GM21723 (cell line): ENCODE measurements around the gene SMAP2.

Experiments used
- ATAC-seq: cut with Tn5 transposase; IDR thresholded peaks from one replicate; pipeline ENCODE4 v1.9.1; 2021; ENCODE audit warnings: mild to moderate bottlenecking, moderate library complexity; ENCODE audit not compliant: unreplicated experiment

The SMAP2 gene

DNA sequence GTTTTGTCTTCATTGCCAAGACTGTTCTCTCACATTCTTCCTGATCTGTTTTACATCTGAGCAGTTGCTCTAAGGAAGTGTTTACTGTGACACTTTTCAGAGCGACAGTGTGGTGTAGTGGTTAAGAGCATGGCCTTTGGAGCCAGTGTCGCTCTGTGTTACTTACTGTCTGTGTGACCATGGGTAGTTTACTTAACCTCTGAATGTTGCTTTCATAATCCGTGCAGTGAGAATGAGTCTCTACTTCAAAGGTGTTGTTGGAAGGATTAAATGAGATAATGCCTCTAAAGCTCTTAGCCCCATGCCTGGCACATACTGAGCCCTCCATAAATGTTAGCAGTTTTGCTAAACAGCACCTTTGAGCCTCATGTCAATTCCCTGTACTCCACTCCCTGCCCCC, 40.8 kb downstream of the SMAP2 start:
- ATAC-seq: no peak

DNA sequence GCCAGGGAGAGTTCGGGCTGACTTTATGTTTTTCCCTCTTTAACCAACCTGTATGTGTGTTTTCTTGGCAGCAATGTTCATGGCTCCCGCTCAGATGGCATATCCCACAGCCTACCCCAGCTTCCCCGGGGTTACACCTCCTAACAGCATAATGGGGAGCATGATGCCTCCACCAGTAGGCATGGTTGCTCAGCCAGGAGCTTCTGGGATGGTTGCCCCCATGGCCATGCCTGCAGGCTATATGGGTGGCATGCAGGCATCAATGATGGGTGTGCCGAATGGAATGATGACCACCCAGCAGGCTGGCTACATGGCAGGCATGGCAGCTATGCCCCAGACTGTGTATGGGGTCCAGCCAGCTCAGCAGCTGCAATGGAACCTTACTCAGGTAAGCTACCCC, 43.2 kb downstream of the SMAP2 start:
- no peak for ATAC-seq

- ATAC-seq: no peak
Measured at GRCh38 chr1:40421431-40422384, 48.2 kb downstream of the SMAP2 start.

- ATAC-seq: no peak
Measured at GRCh38 chr1:40422630-40423263, 49.2 kb downstream of the SMAP2 start.

- ATAC-seq: no peak
Measured at GRCh38 chr1:40423264-40423642, 49.7 kb downstream of the SMAP2 start.

- ATAC-seq: no peak
Measured at GRCh38 chr1:40423951-40424618, 50.6 kb downstream of the SMAP2 start.

DNA sequence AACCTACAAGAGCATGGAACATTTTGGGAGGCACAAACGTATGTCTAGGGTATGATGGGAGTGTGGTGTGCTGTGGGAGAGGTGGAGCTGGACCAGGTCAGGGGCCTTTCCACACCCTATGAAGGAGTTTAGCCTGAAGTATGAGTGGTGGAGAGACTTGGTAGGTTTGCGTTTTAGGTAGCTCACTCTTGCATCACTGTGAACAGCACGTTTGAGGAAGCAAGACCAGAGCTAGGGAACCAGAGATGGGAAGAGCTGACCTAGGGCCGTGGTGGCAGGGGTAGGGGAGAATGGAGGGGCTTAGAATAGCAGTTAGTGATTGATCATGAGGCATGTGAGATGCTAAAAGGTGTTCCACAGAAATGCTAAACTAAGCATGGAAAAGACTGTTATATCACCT, 51.7 kb downstream of the SMAP2 start:
- ATAC-seq: no peak

DNA sequence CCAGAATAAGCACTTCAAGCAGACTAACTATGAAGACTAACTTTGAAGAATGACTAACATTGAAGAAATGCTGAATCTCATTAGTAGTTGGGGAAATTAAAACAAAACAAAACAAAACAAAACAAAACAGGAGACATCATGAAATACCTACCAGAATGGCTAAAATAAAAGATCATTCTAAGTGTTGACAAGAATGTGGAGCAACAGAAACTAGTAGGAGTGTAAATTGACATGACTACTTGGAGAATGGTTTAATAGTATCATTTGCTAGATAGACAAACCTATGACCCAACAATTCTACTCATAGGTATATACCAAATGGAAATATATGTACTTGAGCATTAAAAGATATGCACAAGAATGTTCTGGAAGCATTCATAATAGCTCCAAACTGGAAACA, 57.9 kb downstream of the SMAP2 start:
- no peak for ATAC-seq

GRCh38 chr1:40432644-40433390, 59.3 kb downstream of the SMAP2 start:
- ATAC-seq: no peak

- ATAC-seq: no peak
Measured at GRCh38 chr1:40435471-40435870, 61.9 kb downstream of the SMAP2 start.

DNA sequence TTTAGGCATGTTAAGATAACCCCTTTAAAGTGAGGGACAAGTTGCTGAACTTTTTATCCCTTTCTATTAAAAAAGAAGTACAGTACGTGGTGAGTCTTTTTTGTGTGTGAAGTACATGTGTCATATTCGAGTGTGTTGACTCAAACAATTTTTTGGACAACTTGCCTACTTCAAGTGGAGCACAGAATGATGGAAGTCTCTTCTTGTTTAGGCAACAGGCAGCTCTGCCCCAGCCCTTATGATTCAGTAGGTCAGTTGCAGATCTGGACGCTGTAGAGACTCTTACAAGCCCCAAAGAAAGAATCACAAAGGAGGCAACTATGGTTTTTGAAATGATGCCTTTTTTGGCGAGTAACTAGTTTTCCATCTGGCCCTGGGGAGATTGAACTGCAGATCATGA, 62.3 kb downstream of the SMAP2 start:
- no peak for ATAC-seq

DNA sequence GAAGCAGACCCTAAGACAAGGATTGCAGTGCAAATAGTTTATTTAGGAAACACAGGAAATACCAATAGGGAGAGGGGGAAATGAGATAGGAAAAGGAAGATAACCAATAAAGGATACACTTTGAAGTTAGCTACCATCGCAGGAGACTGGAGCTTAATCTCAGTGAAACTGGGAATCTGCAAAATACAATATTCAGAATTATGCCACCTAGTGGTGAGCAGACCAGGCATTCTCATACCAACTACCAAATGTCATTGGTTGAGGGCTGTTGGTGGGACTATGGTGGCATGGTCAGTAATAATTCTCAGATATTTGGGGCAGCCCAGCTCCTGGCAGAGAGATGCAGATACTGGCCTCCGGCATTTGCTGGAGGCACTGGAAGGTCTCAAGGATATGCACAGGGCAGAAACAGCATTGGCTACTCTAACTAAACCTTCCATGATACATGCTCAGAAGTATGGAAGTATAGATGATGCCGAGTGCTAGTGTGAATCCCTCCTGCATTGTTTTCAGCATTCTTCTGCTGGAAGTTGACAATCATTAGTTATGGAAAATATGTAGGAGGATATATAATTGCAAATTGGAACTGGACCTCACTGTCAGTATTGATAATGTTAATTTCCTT, 65.0 kb downstream of the SMAP2 start:
- ATAC-seq: no peak

DNA sequence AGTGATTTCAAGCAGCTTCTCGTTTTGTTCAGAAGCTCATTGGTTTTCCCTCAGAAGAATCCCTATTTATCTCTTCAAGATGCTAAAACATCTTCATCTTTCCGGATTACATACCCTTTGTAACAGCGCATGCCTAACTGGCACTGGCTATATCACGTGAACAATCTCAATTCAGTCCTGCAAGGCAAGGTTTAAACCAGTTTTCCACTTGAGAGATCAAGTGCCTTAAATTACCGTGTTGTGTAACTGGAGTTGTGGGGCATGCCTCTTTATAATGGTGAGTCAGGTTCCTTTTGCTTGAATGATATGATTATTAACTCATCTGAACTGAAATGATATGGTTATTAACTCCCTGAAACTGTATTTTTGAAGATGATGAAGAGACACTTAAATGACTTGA, 65.7 kb downstream of the SMAP2 start:
- no peak for ATAC-seq

DNA sequence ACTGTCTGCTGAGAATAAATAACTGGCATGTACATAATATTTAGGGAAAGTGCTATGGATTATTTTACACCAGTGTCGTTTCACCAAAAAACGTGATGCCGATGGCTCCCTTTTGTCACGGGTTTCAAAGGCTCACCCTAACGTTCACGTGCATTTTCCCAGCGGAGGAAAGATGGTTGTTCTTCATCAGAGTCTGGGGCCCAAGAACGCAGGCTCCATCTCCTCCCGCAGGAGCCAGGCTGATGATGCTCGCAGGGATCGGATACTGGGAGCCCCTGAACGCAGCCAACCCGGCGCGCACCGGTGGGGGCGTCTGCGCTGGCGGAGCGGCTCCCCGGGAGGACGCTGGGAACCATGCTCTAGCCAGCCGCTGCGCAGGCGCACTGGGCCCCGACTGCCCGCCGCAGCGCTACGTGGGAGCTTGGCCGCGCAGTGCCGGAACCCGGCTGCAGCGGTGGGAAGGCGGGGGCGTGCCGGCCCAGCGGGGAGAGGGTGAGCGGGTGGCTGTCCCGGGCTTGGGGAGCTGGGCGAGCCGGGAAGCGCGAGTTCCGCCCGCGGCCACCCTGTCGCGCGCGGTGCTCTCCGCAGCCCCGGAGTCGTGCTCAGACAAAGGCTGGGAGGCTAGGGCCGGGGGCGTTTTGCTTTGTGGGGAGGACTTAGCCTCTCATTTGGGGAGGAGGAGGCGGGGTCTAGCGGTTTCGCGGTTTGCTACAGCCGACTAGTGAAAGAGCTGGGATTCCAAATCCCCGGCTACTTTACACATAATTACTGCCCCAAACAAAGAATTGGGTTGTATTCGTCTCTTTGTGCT, 76.4 kb downstream of the SMAP2 start, which contains the start of gene ZFP69B:
ZFP69B (plus strand) TSS at position 793 of the 811 bp plus-strand sequence. CDS start 486 bp downstream, outside the sequence.
- ATAC-seq: peak; percentile 76

- peak; percentile 42 for ATAC-seq
Measured at GRCh38 chr1:40450495-40451237, 77.1 kb downstream of the SMAP2 start.

DNA sequence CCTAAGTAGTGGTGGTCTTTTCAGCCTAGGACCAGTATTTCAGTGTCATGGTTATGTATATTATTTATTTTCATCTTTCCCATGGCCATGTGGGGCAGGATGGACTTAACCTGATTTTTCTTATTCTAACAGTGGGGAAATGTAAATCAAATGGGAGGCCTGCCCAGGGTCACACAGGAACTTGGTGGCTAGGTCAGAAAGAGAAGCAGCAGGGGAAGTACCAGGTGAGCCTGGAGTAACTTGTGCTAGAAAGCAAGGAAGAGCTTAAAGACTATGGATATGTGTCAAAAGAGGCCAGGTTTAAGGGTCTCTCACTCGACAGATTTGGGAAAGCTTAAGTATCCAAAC, 77.7 kb downstream of the SMAP2 start:
- ATAC-seq: peak; percentile 3

- no peak for ATAC-seq
Measured at GRCh38 chr1:40454873-40455272, 81.3 kb downstream of the SMAP2 start.

DNA sequence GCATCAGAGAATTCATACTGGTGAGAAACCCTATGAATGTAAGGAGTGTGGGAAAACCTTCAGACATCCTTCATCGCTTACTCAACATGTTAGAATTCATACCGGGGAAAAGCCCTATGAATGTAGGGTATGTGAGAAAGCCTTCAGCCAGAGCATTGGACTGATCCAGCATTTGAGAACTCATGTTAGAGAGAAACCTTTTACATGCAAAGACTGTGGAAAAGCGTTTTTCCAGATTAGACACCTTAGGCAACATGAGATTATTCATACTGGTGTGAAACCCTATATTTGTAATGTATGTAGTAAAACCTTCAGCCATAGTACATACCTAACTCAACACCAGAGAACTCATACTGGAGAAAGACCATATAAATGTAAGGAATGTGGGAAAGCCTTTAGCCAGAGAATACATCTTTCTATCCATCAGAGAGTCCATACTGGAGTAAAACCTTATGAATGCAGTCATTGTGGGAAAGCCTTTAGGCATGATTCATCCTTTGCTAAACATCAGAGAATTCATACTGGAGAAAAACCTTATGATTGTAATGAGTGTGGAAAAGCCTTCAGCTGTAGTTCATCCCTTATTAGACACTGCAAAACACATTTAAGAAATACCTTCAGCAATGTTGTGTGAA, 89.5 kb downstream of the SMAP2 start:
- no peak for ATAC-seq

DNA sequence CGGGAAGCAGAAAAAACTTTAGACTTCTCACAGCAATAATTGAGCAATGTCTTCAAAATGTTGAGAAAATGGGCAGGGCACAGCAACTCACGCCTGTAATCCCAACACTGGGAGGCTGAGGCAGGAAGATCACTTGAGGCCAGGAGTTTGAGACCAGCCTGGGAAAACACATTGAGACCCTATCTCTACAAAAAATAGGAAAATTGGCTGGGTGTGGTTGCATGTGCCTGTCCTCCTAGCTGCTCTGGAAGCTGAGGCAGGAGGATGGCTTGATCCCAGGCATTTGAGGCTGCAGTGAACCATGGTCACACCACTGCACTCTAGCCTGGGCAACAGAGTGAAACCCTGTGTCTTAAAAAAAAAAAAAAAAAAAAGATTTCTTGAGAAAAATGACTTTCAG, 95.8 kb downstream of the SMAP2 start:
- ATAC-seq: no peak
